ENCODE measurements around the gene ATP6V0E1.

- TF ChIP-seq CTCF (IDR thresholded peaks at IDR 0.05; ENCODE audit: low read length), result no peak
- TF ChIP-seq EZH2 (optimal IDR thresholded peaks at IDR 0.05; ENCODE audit: low read depth, low read length), result no peak
Observed at GRCh38 chr5:172945151-172945550, 38.4 kb upstream of the ATP6V0E1 start.
